Natural killer cell (primary cell): Measurements from ENCODE around the gene LINGO4. TPM values are rescaled to one million over a fixed set of nuclear protein-coding genes. Genes with fewer than 3 reads are reported as not detected.

Experiments
- ATAC-seq, 3 donors: fragments of 150-1000 bp in 2 of 3; fragments of 200-7000 bp in 1 of 3; cut with Tn5 transposase; 1 replicate in 1 of 3; 2 replicates in 2 of 3; pipeline ENCODE4 v1.10.0; 2021; ENCODE audit warnings: mild to moderate bottlenecking in 2 of 3, moderate library complexity in 2 of 3
- DNase-seq, 2 donors: peaks; one replicate each; pipeline versions ENCODE4 v3.0.0 to v3.0.0-alpha.2; 2013 to 2021; ENCODE audit warnings: mixed read lengths in 1 of 2
- H3K27ac ChIP-seq: one replicate; pipeline ENCODE4 v1.5.1; 2013; ENCODE audit warnings: mild to moderate bottlenecking, low read length
- H3K27me3 ChIP-seq: one replicate; pipeline ENCODE4 v1.6.1; 2013; ENCODE audit warnings: low read length; ENCODE audit not compliant: control insufficient read depth, insufficient read depth
- H3K36me3 ChIP-seq: one replicate; pipeline ENCODE4 v1.6.1; 2013; ENCODE audit warnings: low read length; ENCODE audit not compliant: control insufficient read depth, insufficient read depth
- H3K4me1 ChIP-seq: one replicate; pipeline ENCODE4 v1.6.1; 2013; ENCODE audit warnings: low read length; ENCODE audit not compliant: control insufficient read depth, insufficient read depth
- H3K4me3 ChIP-seq: one replicate; pipeline ENCODE4 v1.5.1; 2013; ENCODE audit warnings: low read length
- H3K9me3 ChIP-seq: one replicate; pipeline ENCODE4 v1.6.1; 2013; ENCODE audit warnings: low read length; ENCODE audit not compliant: control insufficient read depth, insufficient read depth
- H3K27ac Mint-ChIP-seq, 2 donors: one replicate each; pipeline ENCODE4 v1.8.0; 2022; ENCODE audit warnings: mild to moderate bottlenecking in 2 of 2, mixed read lengths in 2 of 2, moderate library complexity in 1 of 2
- H3K27me3 Mint-ChIP-seq, 2 donors: one replicate each; pipeline ENCODE4 v1.8.0; 2022; ENCODE audit warnings: low read depth in 2 of 2, mixed read lengths in 2 of 2
- H3K36me3 Mint-ChIP-seq: one replicate; pipeline ENCODE4 v1.8.0; 2022; ENCODE audit warnings: mixed read lengths
- H3K4me1 Mint-ChIP-seq, 2 donors: one replicate each; pipeline ENCODE4 v1.8.0; 2022; ENCODE audit warnings: mixed read lengths in 2 of 2
- H3K4me3 Mint-ChIP-seq: one replicate; pipeline ENCODE4 v1.8.0; 2022; ENCODE audit warnings: mild to moderate bottlenecking, moderate library complexity, mixed read lengths
- H3K9me3 Mint-ChIP-seq, 2 donors: one replicate each; pipeline ENCODE4 v1.8.0; 2022; ENCODE audit warnings: mixed read lengths in 2 of 2
- WGBS: methylation state at CpG from one replicate; pipeline ENCODE4 v1.1.7; 2013; ENCODE audit warnings: missing lambda C conversion rate; ENCODE audit not compliant: insufficient coverage; 5-methylcytosine and 5-hydroxymethylcytosine counted together
- intact Hi-C: fragments of 100-400 bp; cut with micrococcal nuclease; formaldehyde crosslinking; loops from one replicate; pipeline ENCODE4 v1.14.2; 2022
- total RNA-seq, 4 donors: library from RNA; stranded (reverse); fragments of 120-200 nt in 1 of 4; gene quantifications; one replicate each; pipeline versions ENCODE4 v1.2.3 to v1.2.4, GENCODE V29; 2013 to 2022
- TF ChIP-seq, protein P1 (sequence below): fragments of 200-600 bp; IDR thresholded peaks from one replicate; pipeline ENCODE4 v1.8.0; 2022; ENCODE audit warnings: antibody characterized with exemption

LINGO4 gene
- total RNA-seq, 3 donors from 2014 or later (not counting 1 experiment from before 2014, with no cell fraction given), result not detected

DNA sequence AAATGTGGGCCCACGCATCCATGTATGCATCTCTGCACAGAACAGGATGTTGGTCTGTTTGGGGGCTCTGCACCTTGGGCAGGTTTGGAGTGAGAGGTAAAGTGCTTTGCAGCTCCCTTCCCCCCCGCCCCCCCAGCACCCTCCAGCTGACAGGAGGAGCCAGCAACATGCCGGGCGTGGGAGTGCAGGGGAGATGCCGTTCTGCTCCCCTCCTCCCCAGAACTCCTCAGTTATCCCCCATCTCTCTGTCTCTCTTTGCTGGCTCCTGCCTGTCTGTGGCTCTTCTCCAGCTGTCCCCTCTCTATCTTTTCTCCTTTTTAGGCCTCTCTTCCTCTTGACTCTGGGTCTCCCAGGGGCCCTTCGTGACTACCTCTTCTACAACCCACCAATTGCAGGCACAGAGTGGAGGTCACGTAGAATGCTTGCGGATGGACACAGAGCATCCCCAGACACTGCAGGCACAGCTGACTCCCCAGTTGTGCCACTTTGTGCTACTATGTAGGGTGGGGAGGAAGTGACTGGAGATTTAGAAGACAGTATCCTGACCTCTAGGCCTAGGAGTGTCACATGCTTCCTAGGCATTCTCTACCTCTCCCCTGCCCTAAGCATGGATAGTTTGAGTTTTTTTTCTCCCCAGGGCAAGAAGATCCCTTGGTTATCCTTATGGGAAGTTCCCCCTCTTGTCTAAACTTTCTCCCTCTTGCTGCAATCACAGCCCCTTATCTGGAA lies 28.1 kb upstream of the LINGO4 start:
- Mint-ChIP-seq H3K36me3 (no peaks in the 10 kb centered on the region), H3K4me1 (peaks cover 34 to 55% of the 10 kb centered on the region in 2 donors), H3K9me3 (no peaks in the 10 kb centered on the region), H3K27ac (no peak overlapping the region), H3K4me3 (no peak overlapping the region), H3K27me3 (peaks cover 0 to 15% of the 10 kb centered on the region in 2 donors)
- Histone ChIP-seq H3K27ac (no peak overlapping the region), H3K27me3 (no peaks in the 10 kb centered on the region), H3K4me1 (peaks cover 69% of the 10 kb centered on the region), H3K9me3 (no peaks in the 10 kb centered on the region), H3K4me3 (no peak overlapping the region), H3K36me3 (no peaks in the 10 kb centered on the region)
- intact Hi-C loops, result no loop called here
- TF ChIP-seq, protein P1, sequence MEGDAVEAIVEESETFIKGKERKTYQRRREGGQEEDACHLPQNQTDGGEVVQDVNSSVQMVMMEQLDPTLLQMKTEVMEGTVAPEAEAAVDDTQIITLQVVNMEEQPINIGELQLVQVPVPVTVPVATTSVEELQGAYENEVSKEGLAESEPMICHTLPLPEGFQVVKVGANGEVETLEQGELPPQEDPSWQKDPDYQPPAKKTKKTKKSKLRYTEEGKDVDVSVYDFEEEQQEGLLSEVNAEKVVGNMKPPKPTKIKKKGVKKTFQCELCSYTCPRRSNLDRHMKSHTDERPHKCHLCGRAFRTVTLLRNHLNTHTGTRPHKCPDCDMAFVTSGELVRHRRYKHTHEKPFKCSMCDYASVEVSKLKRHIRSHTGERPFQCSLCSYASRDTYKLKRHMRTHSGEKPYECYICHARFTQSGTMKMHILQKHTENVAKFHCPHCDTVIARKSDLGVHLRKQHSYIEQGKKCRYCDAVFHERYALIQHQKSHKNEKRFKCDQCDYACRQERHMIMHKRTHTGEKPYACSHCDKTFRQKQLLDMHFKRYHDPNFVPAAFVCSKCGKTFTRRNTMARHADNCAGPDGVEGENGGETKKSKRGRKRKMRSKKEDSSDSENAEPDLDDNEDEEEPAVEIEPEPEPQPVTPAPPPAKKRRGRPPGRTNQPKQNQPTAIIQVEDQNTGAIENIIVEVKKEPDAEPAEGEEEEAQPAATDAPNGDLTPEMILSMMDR, result no peak
- ATAC-seq (no peak), DNase-seq (no peak)
- 88% methylated on average over 7 of the region's 8 CpGs for WGBS

DNA sequence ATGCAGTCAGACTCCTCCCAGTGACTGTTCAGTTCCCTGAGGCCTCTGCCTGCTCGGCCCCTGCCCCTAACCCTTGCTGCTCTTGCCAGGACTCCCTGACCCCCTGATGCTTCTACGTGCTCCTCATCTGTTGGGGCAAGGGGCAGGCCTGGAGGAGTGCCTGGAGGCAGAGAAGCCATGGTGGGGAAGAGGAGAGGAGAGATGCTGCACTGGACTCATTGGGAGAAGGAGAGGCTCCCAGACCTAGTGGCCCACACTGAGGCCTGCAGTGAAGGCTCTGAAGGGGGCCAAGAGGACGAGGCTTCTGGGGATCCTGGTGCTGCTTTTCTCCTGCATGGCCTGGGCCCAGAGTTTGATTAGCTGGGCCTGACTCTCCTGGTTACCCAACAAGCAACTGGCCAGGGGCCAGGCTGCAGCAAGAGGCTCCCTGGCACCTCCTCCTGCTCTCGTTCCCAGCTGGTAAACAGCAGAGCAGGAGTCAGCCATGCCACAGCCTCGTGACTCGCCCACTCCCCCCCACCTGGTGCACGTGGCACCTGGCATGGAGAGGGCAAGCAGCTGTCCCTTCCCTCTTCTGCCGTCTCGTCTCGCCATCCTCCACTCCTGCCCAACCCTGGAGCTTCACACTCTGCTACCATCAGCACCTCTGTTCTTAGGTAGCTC lies 27.2 kb upstream of the LINGO4 start:
- 72% methylated on average over 10 of the region's 10 CpGs for WGBS
- ATAC-seq, result no peak
- H3K36me3 Mint-ChIP-seq, result no peaks in the 10 kb centered on the region
- H3K27ac Mint-ChIP-seq, result no peak overlapping the region
- intact Hi-C loops, result no loop called here
- H3K27me3 Mint-ChIP-seq, result peaks cover 0 to 11% of the 10 kb centered on the region in 2 donors
- no peak overlapping the region for H3K4me3 Mint-ChIP-seq
- TF ChIP-seq, protein P1, result no peak
- H3K27ac ChIP-seq, result peak overlapping the region; percentile 22
- no peaks in the 10 kb centered on the region for H3K27me3 ChIP-seq
- no peaks in the 10 kb centered on the region for H3K9me3 Mint-ChIP-seq
- no peaks in the 10 kb centered on the region for H3K36me3 ChIP-seq
- no peak for DNase-seq
- peaks cover 73% of the 10 kb centered on the region for H3K4me1 ChIP-seq
- H3K4me1 Mint-ChIP-seq, result peaks cover 30 to 59% of the 10 kb centered on the region in 2 donors
- no peaks in the 10 kb centered on the region for H3K9me3 ChIP-seq
- H3K4me3 ChIP-seq, result no peak overlapping the region

DNA sequence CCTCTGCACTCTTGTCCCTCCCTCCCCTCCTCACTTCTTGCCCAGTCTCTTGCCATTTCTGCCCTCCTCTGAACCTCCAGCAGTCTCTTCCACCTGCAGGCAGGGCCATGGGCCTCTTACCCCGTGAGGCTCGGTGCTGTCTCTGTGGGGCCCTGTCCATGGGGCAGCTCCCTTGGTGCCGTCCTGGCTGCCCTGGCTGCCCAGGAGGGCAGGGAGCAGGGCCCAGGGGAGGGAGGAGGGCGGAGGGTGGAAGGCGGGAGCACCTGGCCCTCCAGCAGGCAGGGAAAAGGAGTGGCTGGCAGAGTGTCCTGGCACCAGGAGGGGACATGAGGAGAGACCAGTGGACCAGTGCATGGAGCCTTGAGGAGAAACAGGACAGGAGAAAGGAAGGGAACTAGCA lies 26.4 kb upstream of the LINGO4 start, which contains the start of gene RORC:
TSS of gene RORC (minus strand) at position 198 of the 400 bp plus-strand sequence. CDS start at position 160, 38 bp downstream.
- no peak within 1 kb of the TSS for H3K4me3 ChIP-seq
- DNase-seq (no peak), ATAC-seq (no peak)
- H3K27ac ChIP-seq, result peak within 1 kb of the TSS; percentile 49
- no peak within 1 kb of the TSS for H3K27ac Mint-ChIP-seq
- H3K36me3 ChIP-seq, result no peaks in the 10 kb centered on the region
- intact Hi-C loops, result no loop called here
- H3K4me3 Mint-ChIP-seq, result peak within 1 kb of the TSS; percentile 13
- H3K36me3 Mint-ChIP-seq, result no peaks in the 10 kb centered on the region
- H3K9me3 Mint-ChIP-seq, result no peaks in the 10 kb centered on the region
- no peaks in the 10 kb centered on the region for H3K9me3 ChIP-seq
- TF ChIP-seq, protein P1, result no peak
- peaks cover 21 to 51% of the 10 kb centered on the region in 2 donors for H3K4me1 Mint-ChIP-seq
- H3K27me3 Mint-ChIP-seq, result peaks cover 0 to 10% of the 10 kb centered on the region in 2 donors
- no peaks in the 10 kb centered on the region for H3K27me3 ChIP-seq
- 85% methylated on average over 5 of the region's 5 CpGs for WGBS
- peaks cover 68% of the 10 kb centered on the region for H3K4me1 ChIP-seq
